OCI-LY7 (cell line): Measurements from ENCODE around the gene AKAP13.

Experiments
- EZH2phosphoT487 ChIP-seq: fragments of 200-600 bp; sonication (generic); IDR thresholded peaks from 2 replicates; pipeline ENCODE4 v1.6.1; 2018; ENCODE audit warnings: low read depth, borderline replicate concordance, mild to moderate bottlenecking, mixed run types, antibody characterized with exemption, low read length, moderate library complexity, mixed read lengths
- TF ChIP-seq, protein P1 (sequence below): fragments of 200-600 bp; sonication (generic); conservative IDR thresholded peaks from 2 replicates; pipeline ENCODE4 v1.5.1; 2014; ENCODE audit warnings: mild to moderate bottlenecking, antibody characterized with exemption, low read length, moderate library complexity, mixed read lengths

DNA sequence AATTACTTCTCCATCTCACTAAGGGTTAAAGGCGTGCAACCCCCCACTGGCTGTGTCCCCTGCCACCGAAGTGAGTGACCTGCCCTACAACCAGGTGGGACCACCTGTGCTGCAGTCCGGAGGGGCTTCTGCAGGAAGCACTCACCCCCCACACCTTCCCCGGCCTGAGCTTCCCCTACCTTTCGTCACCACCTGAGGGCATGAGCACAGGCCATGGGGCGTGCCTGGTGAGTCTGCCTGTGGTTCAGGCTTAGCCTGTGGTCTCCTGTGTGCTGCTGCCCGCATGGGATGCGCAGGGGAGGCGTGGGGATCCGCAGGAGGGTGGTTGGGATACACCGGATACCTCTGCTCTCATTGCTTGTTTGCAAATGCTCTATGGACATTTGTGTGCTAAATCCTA is 368.3 kb downstream of the AKAP13 start:
- no peak for TF ChIP-seq EZH2phosphoT487
- TF ChIP-seq, protein P1, sequence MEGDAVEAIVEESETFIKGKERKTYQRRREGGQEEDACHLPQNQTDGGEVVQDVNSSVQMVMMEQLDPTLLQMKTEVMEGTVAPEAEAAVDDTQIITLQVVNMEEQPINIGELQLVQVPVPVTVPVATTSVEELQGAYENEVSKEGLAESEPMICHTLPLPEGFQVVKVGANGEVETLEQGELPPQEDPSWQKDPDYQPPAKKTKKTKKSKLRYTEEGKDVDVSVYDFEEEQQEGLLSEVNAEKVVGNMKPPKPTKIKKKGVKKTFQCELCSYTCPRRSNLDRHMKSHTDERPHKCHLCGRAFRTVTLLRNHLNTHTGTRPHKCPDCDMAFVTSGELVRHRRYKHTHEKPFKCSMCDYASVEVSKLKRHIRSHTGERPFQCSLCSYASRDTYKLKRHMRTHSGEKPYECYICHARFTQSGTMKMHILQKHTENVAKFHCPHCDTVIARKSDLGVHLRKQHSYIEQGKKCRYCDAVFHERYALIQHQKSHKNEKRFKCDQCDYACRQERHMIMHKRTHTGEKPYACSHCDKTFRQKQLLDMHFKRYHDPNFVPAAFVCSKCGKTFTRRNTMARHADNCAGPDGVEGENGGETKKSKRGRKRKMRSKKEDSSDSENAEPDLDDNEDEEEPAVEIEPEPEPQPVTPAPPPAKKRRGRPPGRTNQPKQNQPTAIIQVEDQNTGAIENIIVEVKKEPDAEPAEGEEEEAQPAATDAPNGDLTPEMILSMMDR: 0 out of 2 replicates have a peak, but pooled peaks have one; percentile 17
